Esophagus muscularis mucosa (tissue), 4 donors: ENCODE results near the gene TC2N. TPM values are rescaled to one million over a fixed set of nuclear protein-coding genes. Genes with fewer than 3 reads are reported as not detected.

Source experiments
- DNase-seq: peaks from one replicate; pipeline ENCODE4 v3.0.0-alpha.2; 2017; ENCODE audit errors: extremely low spot score
- H3K27ac ChIP-seq, 4 donors: fragments of 200-600 bp; sonication (generic); replicated peaks in 1 of 4; 1 replicate in 3 of 4; 2 replicates in 1 of 4; pipeline ENCODE4 v1.5.1; 2016 to 2019; ENCODE audit warnings: mild to moderate bottlenecking in 1 of 4
- H3K27me3 ChIP-seq, 4 donors: fragments of 200-600 bp; sonication (generic); one replicate each; pipeline versions ENCODE4 v1.5.1 to v1.6.0; 2016 to 2019
- H3K36me3 ChIP-seq, 4 donors: fragments of 200-600 bp; sonication (generic); one replicate each; pipeline ENCODE4 v1.5.1; 2016 to 2019
- H3K4me1 ChIP-seq, 4 donors: fragments of 200-600 bp; sonication (generic); one replicate each; pipeline ENCODE4 v1.5.1; 2016 to 2019
- H3K4me3 ChIP-seq, 4 donors: fragments of 200-600 bp; sonication (generic); 1 replicate in 2 of 4; 2 replicates in 2 of 4; pipeline ENCODE4 v1.5.1; 2016 to 2019; ENCODE audit warnings: mild to moderate bottlenecking in 4 of 4, moderate library complexity in 1 of 4
- H3K9me3 ChIP-seq, 4 donors: fragments of 200-600 bp; sonication (generic); 1 replicate in 3 of 4; 2 replicates in 1 of 4; pipeline ENCODE4 v1.5.1; 2016 to 2019
- CTCF ChIP-seq, 3 experiments: fragments of 200-600 bp in 2 of 3; fragments of 450-650 bp in 1 of 3; sonication (generic) in 2 of 3; IDR thresholded peaks; one replicate each; pipeline ENCODE4 v1.5.1; 2017 to 2019; ENCODE audit warnings: antibody characterized with exemption in 3 of 3, mild to moderate bottlenecking in 2 of 3, moderate library complexity in 1 of 3
- EP300 ChIP-seq: sonication (generic); formaldehyde crosslinking; IDR thresholded peaks from one replicate; pipeline ENCODE4 v1.6.1; 2017; ENCODE audit warnings: antibody characterized with exemption
- POLR2A ChIP-seq: fragments of 450-650 bp; IDR thresholded peaks from one replicate; pipeline ENCODE4 v1.6.1; 2017; ENCODE audit warnings: antibody characterized with exemption, moderate library complexity, mild to moderate bottlenecking, low read depth
- POLR2AphosphoS5 ChIP-seq, 2 donors: sonication (generic); formaldehyde crosslinking; IDR thresholded peaks; one replicate each; pipeline ENCODE4 v1.6.1; 2017; ENCODE audit warnings: antibody characterized with exemption in 2 of 2
- WGBS: methylation state at CpG from one replicate; pipeline ENCODE4 v1.1.5; 2018; 5-methylcytosine and 5-hydroxymethylcytosine counted together
- intact Hi-C: fragments of 100-400 bp; cut with DNase I; formaldehyde crosslinking; loops from one replicate; pipeline ENCODE4 v1.15.1; 2023
- total RNA-seq, 4 donors: library from RNA; depleted of rRNA; stranded (reverse); fragments of >200 nt; gene quantifications; one replicate each; pipeline versions ENCODE4 v1.1.0 to v1.2.1, GENCODE V29; 2016

TC2N gene
- total RNA-seq, 4 donors from 2014 or later: 17.8 to 27.8 (median 23.7) TPM

GRCh38 chr14:91755570-91756295, 111.6 kb downstream of the TC2N start:
- intact Hi-C loops: no loop called here
- Histone ChIP-seq H3K9me3 (peaks cover 0 to 8% (median 4%) of the 10 kb centered on the region in 4 donors), H3K4me3 (no peak overlapping the region), H3K27me3 (no peaks in the 10 kb centered on the region), H3K4me1 (peaks cover 0 to 24% (median 10%) of the 10 kb centered on the region in 4 donors), H3K36me3 (no peaks in the 10 kb centered on the region), H3K27ac (no peak overlapping the region)
- 47% methylated on average over 4 of the region's 4 CpGs for WGBS
- no peak for DNase-seq
- TF ChIP-seq POLR2AphosphoS5 (IDR thresholded peaks at IDR 0.05): no peak
- TF ChIP-seq CTCF (IDR thresholded peaks at IDR 0.05): no peak
- no peak for TF ChIP-seq POLR2A
- TF ChIP-seq EP300: no peak

GRCh38 chr14:91754819-91755218, 112.5 kb downstream of the TC2N start:
- 29% methylated on average over 1 of the region's 1 CpG for WGBS
- no peak overlapping the region for H3K27ac ChIP-seq
- H3K4me3 ChIP-seq: no peak overlapping the region
- DNase-seq: no peak
- intact Hi-C loops: no loop called here
- H3K4me1 ChIP-seq: peaks cover 0 to 24% (median 10%) of the 10 kb centered on the region in 4 donors
- TF ChIP-seq CTCF (IDR thresholded peaks at IDR 0.05): no peak
- TF ChIP-seq EP300: no peak
- no peak for TF ChIP-seq POLR2AphosphoS5 (IDR thresholded peaks at IDR 0.05)
- TF ChIP-seq POLR2A: no peak
- H3K36me3 ChIP-seq: no peaks in the 10 kb centered on the region
- H3K27me3 ChIP-seq: no peaks in the 10 kb centered on the region
- no peaks in the 10 kb centered on the region for H3K9me3 ChIP-seq

- TF ChIP-seq EP300 (no peak), POLR2A (no peak), POLR2AphosphoS5 (IDR thresholded peaks at IDR 0.05) (no peak), CTCF (IDR thresholded peaks at IDR 0.05) (no peak)
- intact Hi-C loops: no loop called here
- H3K27ac ChIP-seq: no peak overlapping the region
- 81% methylated on average over 1 of the region's 1 CpG for WGBS
- H3K36me3 ChIP-seq: no peaks in the 10 kb centered on the region
- H3K4me3 ChIP-seq: no peak overlapping the region
- H3K27me3 ChIP-seq: no peaks in the 10 kb centered on the region
- no peaks in the 10 kb centered on the region for H3K9me3 ChIP-seq
- peaks cover 0 to 24% (median 10%) of the 10 kb centered on the region in 4 donors for H3K4me1 ChIP-seq
- DNase-seq: no peak
Measured at GRCh38 chr14:91754185-91754584, 113.2 kb downstream of the TC2N start.

- no peaks in the 10 kb centered on the region for H3K27me3 ChIP-seq
- TF ChIP-seq POLR2A (no peak), CTCF (IDR thresholded peaks at IDR 0.05) (no peak), POLR2AphosphoS5 (IDR thresholded peaks at IDR 0.05) (no peak), EP300 (no peak)
- H3K27ac ChIP-seq: peak overlapping the region in 2 of 4 donors; percentile 1 to 11
- 68% methylated on average over 4 of the region's 4 CpGs for WGBS
- H3K4me3 ChIP-seq: no peak overlapping the region
- no peaks in the 10 kb centered on the region for H3K9me3 ChIP-seq
- H3K36me3 ChIP-seq: no peaks in the 10 kb centered on the region
- DNase-seq: no peak
- intact Hi-C loops: no loop called here
- peaks cover 0 to 24% (median 10%) of the 10 kb centered on the region in 4 donors for H3K4me1 ChIP-seq
Measured at GRCh38 chr14:91753501-91754128, 113.7 kb downstream of the TC2N start.
